Omental fat pad (tissue), 4 donors: ENCODE data around the gene COX6A1. TPM values are rescaled to one million over a fixed set of nuclear protein-coding genes. Genes with fewer than 3 reads are reported as not detected.

Experiments
- ATAC-seq: fragments of 150-250 bp; one replicate; pipeline ENCODE4 v1.9.1; 2016; ENCODE audit warnings: mild to moderate bottlenecking, moderate library complexity; ENCODE audit not compliant: low FRiP score
- DNase-seq: peaks from one replicate; pipeline ENCODE4 v3.0.0-alpha.2; 2019; ENCODE audit warnings: low spot score
- CTCF ChIP-seq, 3 donors: fragments of 450-650 bp; IDR thresholded peaks; one replicate each; pipeline ENCODE4 v1.5.1; 2016 to 2017; ENCODE audit warnings: antibody characterized with exemption in 3 of 3, mild to moderate bottlenecking in 3 of 3, moderate library complexity in 2 of 3
- total RNA-seq, 4 donors: library from RNA; depleted of rRNA; stranded (reverse); fragments of >200 nt; gene quantifications; one replicate each; pipeline ENCODE4 v1.1.0, GENCODE V29; 2016

Gene COX6A1
- total RNA-seq, 4 donors from 2014 or later, result 374 to 751 (median 529) TPM

- DNase-seq (no peak), ATAC-seq (no peak)
- no peak for TF ChIP-seq CTCF (IDR thresholded peaks at IDR 0.05)
Observed at GRCh38 chr12:120428597-120429229, 9.2 kb upstream of the COX6A1 start.

GRCh38 chr12:120429368-120429767 lies 8.5 kb upstream of the COX6A1 start:
- DNase-seq (no peak), ATAC-seq (no peak)
- TF ChIP-seq CTCF (IDR thresholded peaks at IDR 0.05), result no peak

GRCh38 chr12:120432772-120433525 lies 5.0 kb upstream of the COX6A1 start:
- DNase-seq, result no peak
- no peak for TF ChIP-seq CTCF (IDR thresholded peaks at IDR 0.05)
- no peak for ATAC-seq

GRCh38 chr12:120438495-120439198 lies 734 bp downstream of the COX6A1 start:
- no peak for TF ChIP-seq CTCF (IDR thresholded peaks at IDR 0.05)
- DNase-seq (no peak), ATAC-seq (no peak)

GRCh38 chr12:120439646-120440247 lies 1.8 kb downstream of the COX6A1 start:
- TF ChIP-seq CTCF (IDR thresholded peaks at IDR 0.05), result no peak
- DNase-seq, result no peak
- ATAC-seq, result peak; percentile 35

- DNase-seq (no peak), ATAC-seq (no peak)
- TF ChIP-seq CTCF (IDR thresholded peaks at IDR 0.05), result no peak
Observed at GRCh38 chr12:120444676-120445075, 6.8 kb downstream of the COX6A1 start.
